Dendritic cell treated with granulocyte-macrophage colony-stimulating factor and Interleukin-4, amounts not matched to agents 40 ng/mL and 50 ng/mL, for 4 days (primary cell): ENCODE results near the gene SLC6A6.

Experiments used
- H3K27ac Mint-ChIP-seq: one replicate; pipeline ENCODE4 v1.8.0; 2022; ENCODE audit warnings: mild to moderate bottlenecking, mixed read lengths
- H3K27me3 Mint-ChIP-seq: one replicate; pipeline ENCODE4 v1.8.0; 2022; ENCODE audit warnings: mild to moderate bottlenecking, mixed read lengths
- H3K36me3 Mint-ChIP-seq: one replicate; pipeline ENCODE4 v1.8.0; 2022; ENCODE audit warnings: low read depth, mixed read lengths
- H3K4me1 Mint-ChIP-seq: one replicate; pipeline ENCODE4 v1.8.0; 2022; ENCODE audit warnings: low read depth, mixed read lengths
- H3K4me3 Mint-ChIP-seq: one replicate; pipeline ENCODE4 v1.8.0; 2022; ENCODE audit warnings: mild to moderate bottlenecking, moderate library complexity, mixed read lengths
- H3K9me3 Mint-ChIP-seq: one replicate; pipeline ENCODE4 v1.8.0; 2022; ENCODE audit warnings: mixed read lengths
- intact Hi-C: fragments of 100-400 bp; cut with micrococcal nuclease; formaldehyde crosslinking; loops from one replicate; pipeline ENCODE4 v1.15.0; 2022

SLC6A6 gene

GRCh38 chr3:14505803-14506500, 103.5 kb downstream of the SLC6A6 start:
- no peak overlapping the region for H3K4me3 Mint-ChIP-seq
- intact Hi-C loops: no loop called here

GRCh38 chr3:14506626-14507304, 104.4 kb downstream of the SLC6A6 start:
- Mint-ChIP-seq H3K36me3 (no peaks in the 10 kb centered on the region), H3K4me3 (no peak overlapping the region), H3K9me3 (peaks cover 16% of the 10 kb centered on the region), H3K4me1 (no peaks in the 10 kb centered on the region), H3K27me3 (peaks cover 5% of the 10 kb centered on the region), H3K27ac (no peak overlapping the region)
- intact Hi-C loops: no loop called here

More at GRCh38 chr3:14505803-14506500, 103.5 kb downstream of the SLC6A6 start:
- no peaks in the 10 kb centered on the region for H3K36me3 Mint-ChIP-seq
- no peaks in the 10 kb centered on the region for H3K4me1 Mint-ChIP-seq
- H3K9me3 Mint-ChIP-seq: peaks cover 16% of the 10 kb centered on the region
- H3K27ac Mint-ChIP-seq: no peak overlapping the region
- peaks cover 5% of the 10 kb centered on the region for H3K27me3 Mint-ChIP-seq

DNA sequence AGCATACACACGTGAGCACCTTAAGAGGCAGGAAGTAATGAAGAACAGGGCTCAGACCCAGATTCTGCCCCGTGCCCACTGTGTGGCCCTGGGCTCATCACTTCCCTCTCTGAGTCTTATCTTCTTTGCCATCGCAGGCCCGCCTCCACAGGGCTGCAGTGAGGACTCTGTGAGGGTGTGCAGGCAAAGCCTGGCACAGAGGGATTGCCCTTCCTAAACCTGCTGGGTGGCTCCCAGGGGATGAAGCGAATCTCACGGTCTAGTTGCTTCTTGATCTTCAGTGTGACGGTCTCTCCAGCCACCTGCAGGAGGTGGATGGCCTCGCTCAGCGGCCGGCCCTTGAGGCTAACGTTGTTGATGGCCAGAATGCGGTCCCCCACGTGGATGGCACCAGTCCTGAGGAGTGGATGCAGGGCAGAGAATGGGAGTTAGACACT, 104.9 kb downstream of the SLC6A6 start:
- Mint-ChIP-seq H3K27me3 (peaks cover 5% of the 10 kb centered on the region), H3K9me3 (peaks cover 11% of the 10 kb centered on the region), H3K27ac (no peak overlapping the region), H3K4me1 (no peaks in the 10 kb centered on the region), H3K4me3 (no peak overlapping the region), H3K36me3 (no peaks in the 10 kb centered on the region)
- intact Hi-C loops: no loop called here

- Mint-ChIP-seq H3K36me3 (no peaks in the 10 kb centered on the region), H3K9me3 (peaks cover 5% of the 10 kb centered on the region), H3K4me3 (no peak overlapping the region), H3K27me3 (peaks cover 5% of the 10 kb centered on the region), H3K27ac (no peak overlapping the region), H3K4me1 (no peaks in the 10 kb centered on the region)
- intact Hi-C loops: no loop called here
Observed at GRCh38 chr3:14507757-14508504, 105.5 kb downstream of the SLC6A6 start.

- intact Hi-C loops: no loop called here
- Mint-ChIP-seq H3K36me3 (no peaks in the 10 kb centered on the region), H3K27ac (no peak overlapping the region), H3K4me3 (no peak overlapping the region), H3K27me3 (peaks cover 6% of the 10 kb centered on the region), H3K4me1 (no peaks in the 10 kb centered on the region), H3K9me3 (no peaks in the 10 kb centered on the region)
Observed at GRCh38 chr3:14508505-14508819, 106.1 kb downstream of the SLC6A6 start.

DNA sequence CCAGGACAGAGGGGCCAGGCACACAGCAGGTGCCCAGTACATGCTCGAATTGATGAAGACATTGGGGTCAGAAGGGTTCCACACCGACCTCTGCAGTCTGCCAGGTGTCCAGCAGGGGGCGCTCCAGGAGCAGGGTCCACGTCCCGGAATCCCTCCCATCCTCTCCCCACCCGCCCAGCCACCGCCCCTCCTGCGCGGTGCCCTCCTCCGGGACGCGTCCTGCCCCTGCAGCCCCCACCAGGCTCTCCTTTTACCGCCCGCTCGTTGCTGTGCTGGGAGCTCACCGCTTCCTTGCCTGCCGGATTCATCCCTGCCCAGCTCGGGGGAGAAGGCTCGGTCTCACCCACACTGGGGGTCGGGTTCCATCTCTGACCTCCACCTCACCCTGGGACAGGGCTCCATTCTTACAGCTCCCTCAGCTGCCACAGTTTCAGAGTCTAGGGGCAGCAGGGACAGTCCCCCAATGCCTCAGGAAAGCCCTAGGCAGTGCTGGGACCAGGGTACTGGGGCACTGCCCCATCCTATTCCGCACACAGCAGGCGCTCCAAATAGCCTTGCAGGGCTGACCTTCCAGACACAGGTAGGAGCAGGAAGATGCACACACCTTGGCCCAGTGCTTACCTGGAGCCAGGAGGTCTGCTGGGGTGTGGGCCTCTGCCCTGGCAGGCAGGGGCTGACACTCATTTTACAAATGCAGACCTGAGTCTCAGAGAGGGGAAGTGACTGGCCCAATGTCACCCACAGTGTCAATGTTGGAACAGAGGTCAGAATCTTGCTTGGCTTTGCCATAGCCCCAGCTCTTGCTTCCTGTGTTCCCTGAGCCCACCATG, 106.8 kb downstream of the SLC6A6 start:
- Mint-ChIP-seq H3K27me3 (peaks cover 6% of the 10 kb centered on the region), H3K9me3 (no peaks in the 10 kb centered on the region), H3K36me3 (no peaks in the 10 kb centered on the region), H3K4me3 (no peak overlapping the region), H3K27ac (no peak overlapping the region), H3K4me1 (no peaks in the 10 kb centered on the region)
- intact Hi-C loops: no loop called here

DNA sequence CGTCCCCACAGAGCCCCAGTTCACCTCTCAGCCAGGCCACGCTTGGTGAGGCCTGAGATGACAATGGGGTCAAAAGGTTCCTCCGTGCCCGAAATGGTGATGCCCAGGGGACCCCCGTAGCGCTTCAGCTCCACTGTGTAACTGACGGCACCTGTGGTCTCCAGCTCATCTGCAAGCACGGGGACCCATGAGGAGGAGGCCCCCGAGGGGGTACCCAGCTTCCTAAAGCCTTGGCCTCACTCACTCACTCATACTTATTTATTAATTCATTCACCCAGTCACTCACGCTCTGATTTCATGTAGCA, 107.3 kb downstream of the SLC6A6 start:
- H3K27ac Mint-ChIP-seq: no peak overlapping the region
- H3K4me1 Mint-ChIP-seq: no peaks in the 10 kb centered on the region
- no peaks in the 10 kb centered on the region for H3K9me3 Mint-ChIP-seq
- H3K4me3 Mint-ChIP-seq: no peak overlapping the region
- H3K36me3 Mint-ChIP-seq: no peaks in the 10 kb centered on the region
- intact Hi-C loops: no loop called here
- H3K27me3 Mint-ChIP-seq: peaks cover 6% of the 10 kb centered on the region

DNA sequence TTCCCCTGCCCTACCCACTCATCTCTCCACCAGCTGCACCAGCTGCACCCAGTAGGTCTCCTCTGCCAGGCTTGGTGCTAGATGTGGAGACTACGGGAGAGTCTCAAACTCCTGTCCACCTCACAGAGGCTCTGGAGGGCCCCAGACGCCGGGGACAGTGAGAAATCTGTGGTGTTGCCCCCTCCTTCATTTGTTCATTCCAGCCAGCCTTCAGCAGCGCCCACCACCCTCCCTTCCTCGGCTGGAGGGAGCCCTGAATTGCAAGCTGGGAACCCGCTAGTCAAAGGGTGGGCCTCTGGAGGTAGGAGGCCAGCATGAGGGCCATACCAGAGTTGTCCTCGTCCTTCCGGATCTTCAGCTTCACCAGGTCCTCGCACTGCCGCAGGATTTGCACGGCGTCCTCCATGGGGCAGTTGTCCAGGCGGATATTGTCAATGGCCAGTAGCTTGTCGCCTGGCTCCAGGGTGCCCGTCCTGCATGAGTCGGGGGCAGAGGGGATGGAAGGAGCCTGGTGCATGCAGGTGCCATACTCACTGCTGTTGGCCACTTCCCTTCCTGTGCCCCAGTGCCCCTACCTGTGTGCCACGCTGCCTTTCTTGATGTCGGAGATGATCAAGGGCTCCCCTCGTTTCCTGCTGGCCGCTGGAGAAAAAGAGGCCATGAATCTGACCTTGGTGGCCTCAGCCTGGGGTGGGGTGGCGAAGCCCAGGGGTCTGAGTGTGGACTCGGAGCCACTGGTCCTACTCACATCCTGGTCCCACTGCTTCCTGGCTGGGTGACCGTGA, 108.6 kb downstream of the SLC6A6 start:
- H3K27me3 Mint-ChIP-seq: peaks cover 6% of the 10 kb centered on the region
- H3K27ac Mint-ChIP-seq: no peak overlapping the region
- no peaks in the 10 kb centered on the region for H3K4me1 Mint-ChIP-seq
- H3K9me3 Mint-ChIP-seq: no peaks in the 10 kb centered on the region
- H3K4me3 Mint-ChIP-seq: no peak overlapping the region
- intact Hi-C loops: no loop called here
- no peaks in the 10 kb centered on the region for H3K36me3 Mint-ChIP-seq

DNA sequence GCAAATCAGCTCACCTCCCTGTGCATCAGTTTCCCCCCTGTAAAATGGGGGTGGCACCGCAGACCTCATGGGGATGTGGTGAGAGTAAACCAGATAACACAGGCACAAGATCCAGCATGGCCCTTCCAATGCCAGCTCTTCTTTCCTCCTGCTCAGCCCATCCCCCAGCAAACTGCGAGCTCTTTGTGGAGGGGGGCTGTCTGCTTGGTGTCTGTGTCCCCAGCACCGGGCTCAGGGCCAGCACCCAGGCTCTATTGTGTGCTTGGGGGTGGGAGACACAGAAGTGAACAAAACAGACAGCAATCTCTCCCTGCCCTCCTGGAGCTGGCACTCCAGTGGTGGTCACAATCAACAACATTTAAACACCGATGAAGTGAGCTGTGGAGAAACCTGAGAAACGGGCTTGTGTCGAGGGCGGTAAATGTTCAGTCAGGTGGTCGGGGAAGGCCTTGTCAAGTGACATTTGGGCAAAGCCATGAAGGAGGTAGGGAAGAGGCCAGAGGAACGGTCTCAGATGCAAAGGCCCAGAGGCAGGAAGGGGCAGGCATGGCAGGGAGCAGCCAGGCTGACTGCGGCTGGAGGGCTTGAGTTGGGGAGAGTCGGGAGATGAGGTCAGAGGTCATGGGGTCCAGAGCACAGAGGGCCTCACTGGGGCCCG, 109.3 kb downstream of the SLC6A6 start:
- Mint-ChIP-seq H3K9me3 (no peaks in the 10 kb centered on the region), H3K36me3 (no peaks in the 10 kb centered on the region), H3K4me3 (no peak overlapping the region), H3K27me3 (peaks cover 6% of the 10 kb centered on the region), H3K27ac (no peak overlapping the region), H3K4me1 (no peaks in the 10 kb centered on the region)
- intact Hi-C loops: no loop called here

DNA sequence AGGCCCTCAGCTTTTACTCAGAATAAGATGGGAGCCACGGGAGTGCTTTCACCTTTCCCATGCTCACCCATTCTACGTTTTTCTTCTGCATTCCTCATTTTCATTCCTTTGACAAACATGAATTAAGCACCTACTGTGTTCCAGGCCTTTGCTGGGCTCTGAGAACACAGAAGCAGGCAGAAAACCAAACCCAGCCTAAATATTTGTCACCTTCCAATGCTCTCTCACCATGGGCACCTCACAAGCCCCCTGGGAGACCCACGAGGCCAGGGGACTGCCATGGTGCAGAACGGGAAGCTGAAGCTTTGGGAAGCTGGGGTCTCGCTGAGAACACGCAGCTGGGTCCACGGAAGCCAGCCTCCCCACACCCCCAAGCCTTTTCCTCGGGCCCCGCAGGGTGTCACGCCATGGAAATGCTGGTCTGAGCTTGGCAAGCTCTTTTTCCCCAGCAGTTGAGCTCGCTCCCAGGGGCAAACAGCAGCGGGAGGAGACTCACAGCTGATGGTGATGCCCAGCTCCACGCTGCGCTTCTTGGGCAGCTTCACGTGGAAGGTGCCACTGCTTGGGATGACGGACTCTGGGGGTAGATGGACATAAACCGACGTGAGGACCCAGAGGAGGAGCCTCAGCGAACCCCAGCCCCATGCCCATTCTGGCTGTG, 110.0 kb downstream of the SLC6A6 start:
- Mint-ChIP-seq H3K9me3 (no peaks in the 10 kb centered on the region), H3K36me3 (no peaks in the 10 kb centered on the region), H3K4me3 (no peak overlapping the region), H3K27me3 (peaks cover 6% of the 10 kb centered on the region), H3K27ac (no peak overlapping the region), H3K4me1 (no peaks in the 10 kb centered on the region)
- intact Hi-C loops: no loop called here

DNA sequence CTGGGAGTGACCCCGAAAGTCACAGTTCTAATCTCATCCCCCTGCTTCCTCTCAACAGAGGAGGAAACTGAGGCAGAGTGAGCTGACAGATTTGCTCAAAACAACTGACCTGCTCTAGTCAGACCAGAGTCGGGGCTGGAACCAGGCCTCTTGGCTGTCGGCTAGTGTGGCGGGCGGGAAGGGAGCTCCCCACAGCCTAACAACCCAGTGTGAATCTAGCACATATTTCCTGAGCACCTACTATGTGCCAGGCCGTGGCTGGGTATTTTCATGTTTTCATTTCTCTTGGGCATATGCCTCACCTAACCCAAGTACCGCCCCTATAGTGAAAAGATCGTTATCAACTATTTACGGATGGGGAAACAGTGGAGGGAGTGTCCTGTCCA, 110.5 kb downstream of the SLC6A6 start:
- Mint-ChIP-seq H3K27ac (no peak overlapping the region), H3K27me3 (peaks cover 6% of the 10 kb centered on the region), H3K9me3 (no peaks in the 10 kb centered on the region), H3K4me1 (no peaks in the 10 kb centered on the region), H3K36me3 (no peaks in the 10 kb centered on the region), H3K4me3 (no peak overlapping the region)
- intact Hi-C loops: no loop called here

GRCh38 chr3:14513566-14514322, 111.3 kb downstream of the SLC6A6 start:
- Mint-ChIP-seq H3K27me3 (peaks cover 6% of the 10 kb centered on the region), H3K4me3 (no peak overlapping the region), H3K9me3 (no peaks in the 10 kb centered on the region), H3K4me1 (no peaks in the 10 kb centered on the region), H3K36me3 (no peaks in the 10 kb centered on the region), H3K27ac (no peak overlapping the region)
- intact Hi-C loops: no loop called here
